ENCODE results near the gene GALNS.

GRCh38 chr16:88835818-88836217, 20.9 kb downstream of the GALNS start:
- no peak for TF ChIP-seq CTCF (conservative IDR thresholded peaks at IDR 0.05; ENCODE audit: low read length)
- no peak for TF ChIP-seq EZH2phosphoT487 (IDR thresholded peaks at IDR 0.05; ENCODE audit: borderline replicate concordance)

All from Loucy (cell line).